SH-SY5Y (cell line): ENCODE results near the gene PACSIN3.

Experiments
- GATA2 ChIP-seq: IDR thresholded peaks from 2 replicates; pipeline ENCODE4 v1.6.1; 2011; ENCODE audit warnings: mild to moderate bottlenecking, low read depth, low read length
- GATA3 ChIP-seq: IDR thresholded peaks from 2 replicates; pipeline ENCODE4 v1.6.1; 2011; ENCODE audit warnings: low read depth, mild to moderate bottlenecking, low read length, moderate library complexity

DNA sequence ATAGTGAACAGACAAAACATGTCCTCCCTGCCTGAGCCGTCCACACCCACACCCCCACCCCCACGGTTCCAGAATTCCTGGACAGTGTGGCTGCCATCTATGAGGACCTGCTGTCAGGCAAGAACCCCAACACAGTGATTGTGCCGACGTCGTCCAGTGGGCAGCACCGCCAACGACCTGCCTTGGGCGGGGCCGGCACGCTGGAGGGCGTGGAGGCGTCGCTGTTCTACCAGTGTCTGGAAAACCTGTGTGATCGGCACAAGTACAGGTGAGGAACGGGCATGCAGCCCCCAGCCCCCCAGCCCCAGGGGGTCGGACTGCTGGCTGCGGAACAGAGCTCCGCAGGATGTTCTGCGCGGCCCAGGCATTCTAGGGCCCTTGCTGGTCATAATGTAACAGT is 29.3 kb downstream of the PACSIN3 start:
- TF ChIP-seq GATA2 (no peak), GATA3 (no peak)
